HG02610 (cell line): ENCODE results near the gene UNK.
"Not testable (repeated sequence)": the region's sequence is repeated elsewhere in the genome, so short reads cannot be mapped to it uniquely, and the experiment has no call there.

ENCODE experiments used
- ATAC-seq: cut with Tn5 transposase; IDR thresholded peaks from one replicate; pipeline ENCODE4 v1.9.1; 2021; ENCODE audit warnings: mild to moderate bottlenecking, moderate library complexity; ENCODE audit not compliant: unreplicated experiment

Gene UNK

GRCh38 chr17:75795820-75796607 lies 11.4 kb downstream of the UNK start:
- no peak for ATAC-seq

GRCh38 chr17:75799402-75799801 lies 14.8 kb downstream of the UNK start:
- ATAC-seq: no peak

GRCh38 chr17:75803883-75804282 lies 19.3 kb downstream of the UNK start:
- ATAC-seq: no peak

- ATAC-seq: no peak
Observed at GRCh38 chr17:75806822-75807500, 22.4 kb downstream of the UNK start.

- ATAC-seq: no peak
Observed at GRCh38 chr17:75807861-75808260, 23.3 kb downstream of the UNK start.

GRCh38 chr17:75808549-75808904 lies 23.9 kb downstream of the UNK start:
- ATAC-seq: no peak

GRCh38 chr17:75808905-75809621 lies 24.5 kb downstream of the UNK start:
- ATAC-seq: no peak

GRCh38 chr17:75809631-75810111 lies 25.1 kb downstream of the UNK start:
- ATAC-seq: no peak

- ATAC-seq: no peak
Observed at GRCh38 chr17:75810216-75810615, 25.6 kb downstream of the UNK start.

GRCh38 chr17:75810756-75811155 lies 26.1 kb downstream of the UNK start:
- ATAC-seq: not testable (repeated sequence)

- no peak for ATAC-seq
Observed at GRCh38 chr17:75811174-75811573, 26.6 kb downstream of the UNK start.

- no peak for ATAC-seq
Observed at GRCh38 chr17:75812096-75813013, 27.7 kb downstream of the UNK start.

- no peak for ATAC-seq
Observed at GRCh38 chr17:75813081-75814020, 28.7 kb downstream of the UNK start.

- no peak for ATAC-seq
Observed at GRCh38 chr17:75814021-75814395, 29.4 kb downstream of the UNK start.

GRCh38 chr17:75814900-75815373 lies 30.3 kb downstream of the UNK start:
- ATAC-seq: no peak

GRCh38 chr17:75815399-75815798 lies 30.8 kb downstream of the UNK start:
- ATAC-seq: no peak

GRCh38 chr17:75816693-75817092 lies 32.1 kb downstream of the UNK start:
- ATAC-seq: no peak

- no peak for ATAC-seq
Observed at GRCh38 chr17:75817571-75817970, 33.0 kb downstream of the UNK start.

- ATAC-seq: no peak
Observed at GRCh38 chr17:75818326-75818885, 33.8 kb downstream of the UNK start.
